DND-41 (cell line): ENCODE measurements around the gene CDSN.

Source experiments
- ATAC-seq: fragments of 200-7000 bp; cut with Tn5 transposase; 3 replicates; pipeline ENCODE4 v1.9.1; 2021; ENCODE audit warnings: low read depth; ENCODE audit not compliant: insufficient read depth
- DNase-seq: peaks from one replicate; pipeline ENCODE4 v3.0.0-alpha.2; 2020
- H2AFZ ChIP-seq: 2 replicates; pipeline ENCODE4 v1.6.0; 2012; ENCODE audit warnings: low read depth, low read length
- H3K27ac ChIP-seq: 2 replicates; pipeline ENCODE4 v1.5.1; 2012; ENCODE audit warnings: low read length, inconsistent platforms
- H3K27me3 ChIP-seq: fragments of 200-600 bp; sonication (generic); 2 replicates; pipeline ENCODE4 v1.6.0; 2012; ENCODE audit warnings: low read length, mild to moderate bottlenecking, inconsistent platforms; ENCODE audit not compliant: insufficient read depth, poor library complexity
- H3K36me3 ChIP-seq: 2 replicates; pipeline ENCODE4 v1.5.1; 2012; ENCODE audit warnings: low read length, inconsistent platforms; ENCODE audit not compliant: insufficient read depth
- H3K4me1 ChIP-seq: 2 replicates; pipeline ENCODE4 v1.5.1; 2012; ENCODE audit warnings: mild to moderate bottlenecking, low read length; ENCODE audit not compliant: insufficient read depth
- H3K4me2 ChIP-seq: 2 replicates; pipeline ENCODE4 v1.6.0; 2012; ENCODE audit warnings: mild to moderate bottlenecking, moderate library complexity, low read length, inconsistent platforms; ENCODE audit not compliant: insufficient read depth
- H3K4me3 ChIP-seq, 2 experiments: fragments of 200-600 bp in 1 of 2; shearing (Covaris generic) in 1 of 2; 2 replicates each; pipeline ENCODE4 v1.5.1; 2012 to 2016; ENCODE audit warnings: inconsistent platforms in 2 of 2, low read length in 2 of 2, mild to moderate bottlenecking in 2 of 2, low read depth in 1 of 2, moderate library complexity in 1 of 2
- H3K79me2 ChIP-seq: 2 replicates; pipeline ENCODE4 v1.6.0; 2012; ENCODE audit warnings: low read length, inconsistent platforms; ENCODE audit not compliant: insufficient read depth
- H3K9ac ChIP-seq: 2 replicates; pipeline ENCODE4 v1.6.0; 2012; ENCODE audit warnings: low read depth, mild to moderate bottlenecking, inconsistent platforms, low read length, moderate library complexity
- H3K9me3 ChIP-seq: 2 replicates; pipeline ENCODE4 v1.5.1; 2012; ENCODE audit warnings: low read length, moderate library complexity, mild to moderate bottlenecking, inconsistent platforms; ENCODE audit not compliant: insufficient read depth, severe bottlenecking
- H4K20me1 ChIP-seq: 2 replicates; pipeline ENCODE4 v1.6.0; 2012; ENCODE audit warnings: low read length; ENCODE audit not compliant: insufficient read depth
- EZH2 ChIP-seq: IDR thresholded peaks from 3 replicates; pipeline ENCODE4 v1.6.1; 2012; ENCODE audit warnings: borderline replicate concordance, low read depth, mild to moderate bottlenecking, moderate library complexity, low read length, inconsistent platforms; ENCODE audit not compliant: severe bottlenecking
- TF ChIP-seq, protein P1 (sequence below): IDR thresholded peaks from 2 replicates; pipeline ENCODE4 v1.5.1; 2012; ENCODE audit warnings: borderline replicate concordance, low read length, moderate library complexity, mild to moderate bottlenecking; ENCODE audit not compliant: poor library complexity, severe bottlenecking; ENCODE audit errors: extremely low read depth

The CDSN gene

DNA sequence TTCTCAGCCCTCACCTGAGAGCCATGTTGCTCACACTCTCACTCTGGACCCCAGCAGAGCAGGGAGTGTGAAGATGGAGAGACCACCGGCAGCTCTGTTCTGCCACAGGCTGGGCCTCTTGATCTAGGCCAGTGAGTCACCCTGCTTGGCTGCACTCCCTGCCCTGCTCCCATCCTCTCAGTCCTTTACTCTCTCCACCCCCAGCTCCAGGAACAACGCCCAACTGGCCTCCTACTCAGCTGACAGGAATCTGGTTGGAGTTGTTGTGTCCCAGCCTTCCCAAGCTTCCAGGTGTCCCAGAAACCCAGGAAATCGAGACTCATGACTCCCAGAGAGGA lies 5.7 kb downstream of the CDSN start, which contains the start of gene PSORS1C1:
TSS of gene PSORS1C1 (plus strand) at position 260 of the 338 bp plus-strand sequence. CDS start 14,833 bp downstream, outside the sequence.
- H3K79me2 ChIP-seq = no peaks in the 10 kb centered on the region
- H3K27ac ChIP-seq = no peak within 1 kb of the TSS
- H3K4me3 ChIP-seq = no peak within 1 kb of the TSS
- H3K36me3 ChIP-seq = no peaks in the 10 kb centered on the region
- no peak for TF ChIP-seq EZH2
- TF ChIP-seq, protein P1, sequence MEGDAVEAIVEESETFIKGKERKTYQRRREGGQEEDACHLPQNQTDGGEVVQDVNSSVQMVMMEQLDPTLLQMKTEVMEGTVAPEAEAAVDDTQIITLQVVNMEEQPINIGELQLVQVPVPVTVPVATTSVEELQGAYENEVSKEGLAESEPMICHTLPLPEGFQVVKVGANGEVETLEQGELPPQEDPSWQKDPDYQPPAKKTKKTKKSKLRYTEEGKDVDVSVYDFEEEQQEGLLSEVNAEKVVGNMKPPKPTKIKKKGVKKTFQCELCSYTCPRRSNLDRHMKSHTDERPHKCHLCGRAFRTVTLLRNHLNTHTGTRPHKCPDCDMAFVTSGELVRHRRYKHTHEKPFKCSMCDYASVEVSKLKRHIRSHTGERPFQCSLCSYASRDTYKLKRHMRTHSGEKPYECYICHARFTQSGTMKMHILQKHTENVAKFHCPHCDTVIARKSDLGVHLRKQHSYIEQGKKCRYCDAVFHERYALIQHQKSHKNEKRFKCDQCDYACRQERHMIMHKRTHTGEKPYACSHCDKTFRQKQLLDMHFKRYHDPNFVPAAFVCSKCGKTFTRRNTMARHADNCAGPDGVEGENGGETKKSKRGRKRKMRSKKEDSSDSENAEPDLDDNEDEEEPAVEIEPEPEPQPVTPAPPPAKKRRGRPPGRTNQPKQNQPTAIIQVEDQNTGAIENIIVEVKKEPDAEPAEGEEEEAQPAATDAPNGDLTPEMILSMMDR = no peak
- H3K4me1 ChIP-seq = no peaks in the 10 kb centered on the region
- no peak within 1 kb of the TSS for H3K4me2 ChIP-seq
- H3K27me3 ChIP-seq = peaks cover 58% of the 10 kb centered on the region
- no peaks in the 10 kb centered on the region for H4K20me1 ChIP-seq
- H2AFZ ChIP-seq = no peak within 1 kb of the TSS
- ATAC-seq = no peak
- H3K9ac ChIP-seq = no peak within 1 kb of the TSS
- H3K9me3 ChIP-seq = no peaks in the 10 kb centered on the region
- DNase-seq = no peak

DNA sequence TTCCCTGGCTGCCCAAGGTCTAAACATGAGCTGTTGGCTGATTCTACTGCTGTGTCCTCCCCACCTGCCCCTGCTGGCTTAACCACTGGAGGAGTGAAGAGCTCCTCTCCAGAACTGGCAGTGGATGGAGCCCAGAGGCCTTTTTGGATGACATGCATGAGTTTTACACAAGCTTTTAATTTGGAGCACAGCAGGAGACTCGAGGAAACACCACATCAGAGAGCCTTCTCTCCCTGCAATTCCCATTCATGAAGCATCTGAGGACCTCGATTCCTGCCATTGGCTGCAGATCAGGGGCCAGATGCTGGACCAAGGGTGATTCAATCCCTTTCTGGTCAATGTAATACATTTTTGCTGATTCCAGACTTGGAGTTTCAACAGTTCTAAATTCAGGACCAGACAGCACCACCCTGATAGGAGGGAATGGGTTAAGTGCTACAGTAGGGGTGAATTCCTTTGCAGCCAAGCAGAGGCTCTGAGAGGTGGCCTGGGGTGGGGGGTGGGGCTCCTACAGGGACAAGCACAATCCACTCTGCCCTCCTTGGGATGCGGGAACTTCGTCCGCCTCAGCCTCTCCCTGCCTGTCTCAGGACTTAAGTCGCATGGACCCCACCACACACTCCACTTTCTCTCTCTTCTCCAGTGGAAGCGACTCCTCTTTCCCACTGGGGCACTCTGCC lies 6.2 kb downstream of the CDSN start:
- no peak for DNase-seq
- H3K4me1 ChIP-seq = no peaks in the 10 kb centered on the region
- H3K27ac ChIP-seq = no peak overlapping the region
- no peak overlapping the region for H3K4me2 ChIP-seq
- H3K36me3 ChIP-seq = no peaks in the 10 kb centered on the region
- no peaks in the 10 kb centered on the region for H4K20me1 ChIP-seq
- H3K79me2 ChIP-seq = no peaks in the 10 kb centered on the region
- no peak overlapping the region for H3K4me3 ChIP-seq
- no peak for TF ChIP-seq EZH2
- TF ChIP-seq, protein P1 = no peak
- ATAC-seq = no peak
- H2AFZ ChIP-seq = no peak overlapping the region
- peaks cover 54% of the 10 kb centered on the region for H3K27me3 ChIP-seq
- H3K9ac ChIP-seq = no peak overlapping the region
- H3K9me3 ChIP-seq = no peaks in the 10 kb centered on the region

DNA sequence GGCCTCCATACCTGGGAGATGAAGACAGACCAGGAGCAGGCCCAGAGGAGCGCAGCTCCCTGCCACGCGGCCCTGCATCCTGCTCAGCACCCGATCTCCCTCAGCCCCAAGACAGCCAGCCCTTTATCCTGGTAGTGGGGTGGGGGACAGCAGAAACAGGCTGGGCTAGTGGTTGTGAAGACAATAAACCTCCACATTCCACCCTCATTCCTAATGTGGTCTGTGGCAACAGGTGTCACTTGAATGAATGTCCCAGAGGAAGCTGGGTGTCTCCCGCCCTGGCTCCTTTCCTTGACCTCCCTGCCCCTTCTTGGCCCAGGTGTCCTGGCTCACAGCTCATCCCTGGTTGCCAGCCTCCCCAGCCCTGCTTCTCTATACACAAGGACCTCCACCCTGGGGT lies 7.8 kb downstream of the CDSN start, which contains the start of gene C6orf15:
TSS of gene C6orf15 (minus strand) at position 98 of the 400 bp plus-strand sequence. CDS start at position 78, 20 bp downstream.
- ATAC-seq = no peak
- Histone ChIP-seq H2AFZ (no peak within 1 kb of the TSS), H3K9ac (no peak within 1 kb of the TSS), H3K79me2 (no peaks in the 10 kb centered on the region), H3K36me3 (no peaks in the 10 kb centered on the region), H3K4me1 (no peaks in the 10 kb centered on the region), H4K20me1 (no peaks in the 10 kb centered on the region), H3K9me3 (no peaks in the 10 kb centered on the region), H3K27ac (no peak within 1 kb of the TSS), H3K4me2 (no peak within 1 kb of the TSS), H3K4me3 (no peak within 1 kb of the TSS), H3K27me3 (peaks cover 54% of the 10 kb centered on the region)
- DNase-seq = no peak
- TF ChIP-seq, protein P1 = no peak
- TF ChIP-seq EZH2 = no peak
